ENCODE results near the gene STPG2.

GRCh38 chr4:97691111-97691605, 452.1 kb downstream of the STPG2 start:
- no peak for TF ChIP-seq CTCF (IDR thresholded peaks at IDR 0.05)
- no peak for TF ChIP-seq POLR2A (IDR thresholded peaks at IDR 0.05)
